CD14-positive monocyte (primary cell): ENCODE data around the gene WDR70. TPM values are rescaled to one million over a fixed set of nuclear protein-coding genes. Genes with fewer than 3 reads are reported as not detected.
"Not testable (repeated sequence)": the region's sequence is repeated elsewhere in the genome, so short reads cannot be mapped to it uniquely, and the experiment has no call there.

ENCODE experiments used
- DNase-seq, 3 donors: peaks; one replicate each; pipeline ENCODE4 v3.0.0-alpha.2; 2011 to 2022
- H2AFZ ChIP-seq: 2 replicates; pipeline ENCODE4 v1.6.0; 2012; ENCODE audit warnings: mild to moderate bottlenecking, low read depth, low read length, inconsistent platforms; ENCODE audit not compliant: insufficient read depth, poor library complexity, severe bottlenecking
- H3K27ac ChIP-seq, 2 donors: 1 replicate in 1 of 2; 2 replicates in 1 of 2; pipeline ENCODE4 v1.5.1; 2012 to 2013; ENCODE audit warnings: low read length in 2 of 2, control low read depth in 1 of 2, inconsistent platforms in 1 of 2, low read depth in 1 of 2, mild to moderate bottlenecking in 1 of 2
- H3K27me3 ChIP-seq, 2 donors: one replicate each; pipeline versions ENCODE4 v1.6.0 to v1.6.1; 2011 to 2013; ENCODE audit warnings: low read length in 2 of 2; ENCODE audit not compliant: control insufficient read depth in 2 of 2, insufficient read depth in 2 of 2
- H3K36me3 ChIP-seq, 2 donors: replicated peaks in 1 of 2; 1 replicate in 1 of 2; 2 replicates in 1 of 2; pipeline versions ENCODE4 v1.5.1 to v1.6.1; 2012 to 2013; ENCODE audit warnings: low read length in 2 of 2, control low read depth in 1 of 2, inconsistent platforms in 1 of 2, mild to moderate bottlenecking in 1 of 2; ENCODE audit not compliant: insufficient read depth in 2 of 2, control insufficient read depth in 1 of 2
- H3K4me1 ChIP-seq, 2 donors: 1 replicate in 1 of 2; 2 replicates in 1 of 2; pipeline versions ENCODE4 v1.5.1 to v1.6.1; 2012 to 2013; ENCODE audit warnings: low read length in 2 of 2, control low read depth in 1 of 2, inconsistent platforms in 1 of 2, mild to moderate bottlenecking in 1 of 2, moderate library complexity in 1 of 2; ENCODE audit not compliant: insufficient read depth in 2 of 2, control insufficient read depth in 1 of 2
- H3K4me2 ChIP-seq: replicated peaks from 2 replicates; pipeline ENCODE3; 2012; ENCODE audit warnings: low read length, moderate library complexity, mild to moderate bottlenecking; ENCODE audit not compliant: poor library complexity, severe bottlenecking; ENCODE audit errors: extremely low read depth
- H3K4me3 ChIP-seq, 3 experiments: fragments of 200-600 bp in 1 of 3; sonication (generic) in 1 of 3; replicated peaks in 1 of 3; 1 replicate in 2 of 3; 2 replicates in 1 of 3; pipeline ENCODE4 v1.5.1; 2011 to 2013; ENCODE audit warnings: low read length in 3 of 3, mild to moderate bottlenecking in 3 of 3, control low read depth in 2 of 3, low read depth in 2 of 3, inconsistent platforms in 1 of 3, moderate library complexity in 1 of 3
- H3K79me2 ChIP-seq: 2 replicates; pipeline ENCODE4 v1.6.0; 2012; ENCODE audit warnings: mild to moderate bottlenecking, control low read depth, inconsistent platforms, low read length, moderate library complexity; ENCODE audit not compliant: insufficient read depth
- H3K9ac ChIP-seq: 2 replicates; pipeline ENCODE4 v1.6.0; 2017; ENCODE audit warnings: low read length, mild to moderate bottlenecking; ENCODE audit not compliant: insufficient read depth, poor library complexity, severe bottlenecking
- H3K9me3 ChIP-seq, 2 donors: replicated peaks in 1 of 2; 1 replicate in 1 of 2; 2 replicates in 1 of 2; pipeline versions ENCODE4 v1.5.1 to v1.6.1; 2012 to 2013; ENCODE audit warnings: low read length in 2 of 2, control low read depth in 1 of 2; ENCODE audit not compliant: control insufficient read depth in 1 of 2, insufficient read depth in 1 of 2
- H4K20me1 ChIP-seq: 2 replicates; pipeline ENCODE4 v1.6.0; 2012; ENCODE audit warnings: mild to moderate bottlenecking, low read length, control low read depth, moderate library complexity; ENCODE audit not compliant: insufficient read depth
- H3K27ac Mint-ChIP-seq, 7 donors: one replicate each; pipeline ENCODE4 v1.8.0; 2020; ENCODE audit warnings: mild to moderate bottlenecking in 7 of 7, mixed read lengths in 7 of 7, moderate library complexity in 6 of 7, inconsistent platforms in 2 of 7
- H3K27me3 Mint-ChIP-seq, 3 donors: one replicate each; pipeline ENCODE4 v1.8.0; 2021 to 2022; ENCODE audit warnings: low read depth in 3 of 3, mild to moderate bottlenecking in 3 of 3, mixed read lengths in 3 of 3, moderate library complexity in 3 of 3, inconsistent platforms in 1 of 3
- H3K36me3 Mint-ChIP-seq, 2 donors: one replicate each; pipeline ENCODE4 v1.8.0; 2020; ENCODE audit warnings: mixed read lengths in 2 of 2, inconsistent platforms in 1 of 2, mild to moderate bottlenecking in 1 of 2
- H3K4me1 Mint-ChIP-seq: one replicate; pipeline ENCODE4 v1.8.0; 2020; ENCODE audit warnings: mild to moderate bottlenecking, mixed read lengths
- H3K4me3 Mint-ChIP-seq, 2 donors: one replicate each; pipeline ENCODE4 v1.8.0; 2020; ENCODE audit warnings: mild to moderate bottlenecking in 2 of 2, mixed read lengths in 2 of 2, moderate library complexity in 1 of 2
- H3K9me3 Mint-ChIP-seq, 7 donors: one replicate each; pipeline ENCODE4 v1.8.0; 2020 to 2022; ENCODE audit warnings: mixed read lengths in 7 of 7, mild to moderate bottlenecking in 6 of 7, moderate library complexity in 6 of 7, inconsistent platforms in 2 of 7
- WGBS: methylation state at CpG from one replicate; pipeline ENCODE4 v1.1.5; 2013; ENCODE audit warnings: missing lambda C conversion rate; ENCODE audit not compliant: insufficient coverage; 5-methylcytosine and 5-hydroxymethylcytosine counted together
- intact Hi-C, 2 donors: fragments of 100-400 bp; cut with micrococcal nuclease; formaldehyde crosslinking; loops; one replicate each; pipeline versions ENCODE4 v1.15.0 to v1.15.1; 2023
- polyA plus RNA-seq, 3 donors: library from polyadenylated mRNA; depleted of rRNA in 1 of 3; unstranded in 2 of 3; stranded (reverse) in 1 of 3; fragments of 300-500 nt in 2 of 3; fragments of >200 nt in 1 of 3; fragmentation: Illumina TruSeq in 2 of 3; gene quantifications; 1 replicate in 2 of 3; 2 replicates in 1 of 3; pipeline ENCODE4 v1.2.3, GENCODE V29; 2012 to 2021
- TF ChIP-seq, protein P1 (sequence below): fragments of 200-600 bp; IDR thresholded peaks from one replicate; pipeline ENCODE4 v1.8.0; 2022; ENCODE audit warnings: antibody characterized with exemption, mild to moderate bottlenecking

WDR70 gene
- polyA plus RNA-seq, 3 donors, result 13.1 to 21.0 (median 19.1) TPM

DNA sequence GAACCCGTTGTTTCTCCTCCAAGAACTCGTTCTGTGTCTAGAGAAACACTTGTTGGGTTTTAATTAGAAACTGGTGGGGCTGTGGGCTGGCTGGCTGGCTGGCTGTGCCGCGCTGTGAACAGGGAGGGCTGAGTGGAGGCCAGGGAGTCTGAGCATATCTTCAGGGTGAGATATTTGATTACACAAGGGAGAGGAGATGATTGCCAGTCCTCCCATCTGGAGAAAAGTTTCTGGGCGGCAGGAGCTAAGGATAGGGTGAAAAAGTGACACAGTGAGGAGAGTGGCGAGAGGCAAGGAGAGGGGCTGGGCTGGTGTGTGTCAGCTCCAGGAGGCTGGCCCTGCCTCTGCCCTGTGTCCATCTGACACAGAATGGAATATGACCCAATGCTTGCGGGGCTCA, 397.7 kb downstream of the WDR70 start:
- H3K4me1 Mint-ChIP-seq, result no peaks in the 10 kb centered on the region
- WGBS, result 90% methylated on average over 6 of the region's 7 CpGs
- no peak overlapping the region for H3K4me3 Mint-ChIP-seq
- peaks cover 9 to 32% (median 20%) of the 10 kb centered on the region in 7 donors for H3K9me3 Mint-ChIP-seq
- Histone ChIP-seq H4K20me1 (no peaks in the 10 kb centered on the region), H2AFZ (no peak overlapping the region), H3K36me3 (no peaks in the 10 kb centered on the region), H3K4me2 (no peak overlapping the region), H3K27me3 (no peaks in the 10 kb centered on the region), H3K27ac (no peak overlapping the region), H3K4me1 (no peaks in the 10 kb centered on the region), H3K9ac (no peak overlapping the region), H3K79me2 (no peaks in the 10 kb centered on the region), H3K4me3 (no peak overlapping the region), H3K9me3 (peaks cover 10 to 28% of the 10 kb centered on the region in 2 donors)
- no peaks in the 10 kb centered on the region for H3K36me3 Mint-ChIP-seq
- H3K27me3 Mint-ChIP-seq, result peaks cover 0 to 5% (median 4%) of the 10 kb centered on the region in 3 donors
- peak overlapping the region in 1 of 7 donors; percentile 6 for H3K27ac Mint-ChIP-seq
- DNase-seq, result no peak
- TF ChIP-seq, protein P1, sequence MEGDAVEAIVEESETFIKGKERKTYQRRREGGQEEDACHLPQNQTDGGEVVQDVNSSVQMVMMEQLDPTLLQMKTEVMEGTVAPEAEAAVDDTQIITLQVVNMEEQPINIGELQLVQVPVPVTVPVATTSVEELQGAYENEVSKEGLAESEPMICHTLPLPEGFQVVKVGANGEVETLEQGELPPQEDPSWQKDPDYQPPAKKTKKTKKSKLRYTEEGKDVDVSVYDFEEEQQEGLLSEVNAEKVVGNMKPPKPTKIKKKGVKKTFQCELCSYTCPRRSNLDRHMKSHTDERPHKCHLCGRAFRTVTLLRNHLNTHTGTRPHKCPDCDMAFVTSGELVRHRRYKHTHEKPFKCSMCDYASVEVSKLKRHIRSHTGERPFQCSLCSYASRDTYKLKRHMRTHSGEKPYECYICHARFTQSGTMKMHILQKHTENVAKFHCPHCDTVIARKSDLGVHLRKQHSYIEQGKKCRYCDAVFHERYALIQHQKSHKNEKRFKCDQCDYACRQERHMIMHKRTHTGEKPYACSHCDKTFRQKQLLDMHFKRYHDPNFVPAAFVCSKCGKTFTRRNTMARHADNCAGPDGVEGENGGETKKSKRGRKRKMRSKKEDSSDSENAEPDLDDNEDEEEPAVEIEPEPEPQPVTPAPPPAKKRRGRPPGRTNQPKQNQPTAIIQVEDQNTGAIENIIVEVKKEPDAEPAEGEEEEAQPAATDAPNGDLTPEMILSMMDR, result no peak
- intact Hi-C loops, result no loop called here

DNA sequence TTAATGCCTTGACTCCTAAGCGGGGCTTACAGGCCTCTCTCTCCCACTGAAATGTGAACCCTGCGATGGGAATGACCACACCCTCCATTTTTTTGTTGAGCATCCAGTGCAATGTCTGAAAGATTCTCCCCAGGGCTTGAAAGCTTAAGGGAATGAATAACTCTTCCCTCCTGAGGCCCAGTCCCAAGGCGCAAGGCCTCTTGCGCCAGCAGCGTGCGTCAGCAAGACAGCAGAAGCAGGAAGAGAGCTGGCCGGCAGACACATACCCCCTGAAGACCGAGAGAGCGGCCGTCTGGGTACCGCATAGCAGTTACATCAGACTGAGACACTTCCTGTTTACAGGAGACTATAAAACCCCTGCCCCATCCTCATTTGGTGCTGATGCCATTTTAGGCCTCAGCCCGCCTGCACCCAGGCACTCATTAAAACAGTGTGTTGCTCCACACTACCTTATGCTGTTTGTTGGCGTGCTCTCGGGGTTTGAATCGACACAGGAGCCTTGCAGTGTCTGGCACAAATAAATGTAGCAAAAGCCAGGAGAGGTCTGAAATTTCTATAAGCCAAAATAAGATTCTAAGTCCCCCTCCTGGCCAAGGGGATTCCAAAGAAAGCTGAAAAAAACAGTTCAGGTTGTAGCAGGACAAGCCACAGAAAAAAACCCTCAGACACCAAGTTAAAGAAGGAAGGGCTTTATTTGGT, 398.5 kb downstream of the WDR70 start:
- WGBS, result 87% methylated on average over 14 of the region's 15 CpGs
- no peak overlapping the region for H3K27ac ChIP-seq

DNA sequence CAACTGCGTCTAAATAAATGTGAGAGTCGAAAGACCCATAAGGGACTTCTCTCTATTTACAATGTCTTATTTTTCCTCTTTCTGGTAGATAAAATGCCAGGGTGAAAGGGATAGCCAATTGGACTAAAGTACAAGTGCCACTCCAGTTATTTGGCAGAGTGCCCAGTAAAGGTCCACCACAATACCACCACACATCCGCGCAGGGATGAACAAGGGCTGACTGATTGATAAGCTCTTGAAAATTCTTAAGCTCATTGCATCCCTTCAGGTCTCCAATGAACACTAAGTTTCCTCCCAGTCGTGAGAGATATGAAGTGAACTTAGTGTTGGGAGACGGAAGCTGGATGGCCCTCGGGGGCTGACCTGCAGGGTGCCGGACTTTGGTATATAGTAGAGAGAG, 402.3 kb downstream of the WDR70 start:
- H3K4me2 ChIP-seq, H3K27me3 Mint-ChIP-seq, DNase-seq, H3K27me3 ChIP-seq, H3K36me3 Mint-ChIP-seq, H3K27ac Mint-ChIP-seq, H2AFZ ChIP-seq, H3K27ac ChIP-seq, H3K9ac ChIP-seq, H3K36me3 ChIP-seq, H3K79me2 ChIP-seq, intact Hi-C loops, H4K20me1 ChIP-seq, H3K4me1 Mint-ChIP-seq, H3K4me3 Mint-ChIP-seq, H3K4me1 ChIP-seq, H3K4me3 ChIP-seq: not testable (repeated sequence)
- WGBS, result no CpG with 5 or more reads among the region's 8 CpGs
- H3K9me3 Mint-ChIP-seq, result peaks cover 5 to 17% (median 15%) of the 10 kb centered on the region in 7 donors
- peaks cover 0 to 14% of the 10 kb centered on the region in 2 donors for H3K9me3 ChIP-seq

More for the DNA sequence above, 398.5 kb downstream of the WDR70 start:
- Mint-ChIP-seq H3K27ac (peak overlapping the region in 1 of 7 donors; percentile 4), H3K36me3 (no peaks in the 10 kb centered on the region), H3K9me3 (peaks cover 9 to 27% (median 20%) of the 10 kb centered on the region in 7 donors), H3K27me3 (peaks cover 0 to 2% (median 1%) of the 10 kb centered on the region in 3 donors), H3K4me3 (no peak overlapping the region), H3K4me1 (no peaks in the 10 kb centered on the region)
- intact Hi-C loops, result no loop called here
- Histone ChIP-seq H2AFZ (no peak overlapping the region), H3K4me1 (no peaks in the 10 kb centered on the region), H3K27me3 (no peaks in the 10 kb centered on the region), H3K9ac (no peak overlapping the region), H3K79me2 (no peaks in the 10 kb centered on the region), H4K20me1 (no peaks in the 10 kb centered on the region), H3K4me3 (no peak overlapping the region), H3K36me3 (no peaks in the 10 kb centered on the region), H3K9me3 (peaks cover 10 to 28% of the 10 kb centered on the region in 2 donors), H3K4me2 (no peak overlapping the region)
- TF ChIP-seq, protein P1, result no peak
- no peak for DNase-seq
